MM.1S (cell line): ENCODE measurements around the gene PRICKLE3.
"Not testable (repeated sequence)": the region's sequence is repeated elsewhere in the genome, so short reads cannot be mapped to it uniquely, and the experiment has no call there.

Experiments used
- DNase-seq: peaks from one replicate; pipeline ENCODE4 v3.0.0-alpha.2; 2015
- H2AFZ ChIP-seq: fragments of 300-600 bp; sonication (generic); 2 replicates; pipeline ENCODE4 v1.6.0; 2016; ENCODE audit warnings: antibody characterized with exemption, low read length
- H3F3A ChIP-seq: fragments of 300-600 bp; sonication (generic); 2 replicates; pipeline ENCODE4 v1.6.1; 2016; ENCODE audit warnings: mild to moderate bottlenecking, antibody characterized with exemption, low read length, moderate library complexity, mixed read lengths; ENCODE audit not compliant: insufficient read depth
- H3K27ac ChIP-seq: fragments of 300-600 bp; sonication (generic); 2 replicates; pipeline ENCODE4 v1.5.1; 2016; ENCODE audit warnings: mild to moderate bottlenecking, low read length
- H3K27me3 ChIP-seq: fragments of 300-600 bp; sonication (generic); replicated peaks from 2 replicates; pipeline ENCODE4 v1.6.0; 2016; ENCODE audit warnings: low read length; ENCODE audit not compliant: insufficient read depth
- H3K36me3 ChIP-seq: fragments of 300-600 bp; sonication (generic); replicated peaks from 2 replicates; pipeline ENCODE4 v1.6.1; 2016; ENCODE audit warnings: mild to moderate bottlenecking, low read length, mixed read lengths; ENCODE audit not compliant: insufficient read depth
- H3K4me1 ChIP-seq: fragments of 300-600 bp; sonication (generic); 2 replicates; pipeline ENCODE4 v1.6.1; 2016; ENCODE audit warnings: low read length, mixed read lengths
- H3K4me2 ChIP-seq: fragments of 300-600 bp; sonication (generic); 2 replicates; pipeline ENCODE4 v1.6.0; 2016; ENCODE audit warnings: low read depth, low read length
- H3K4me3 ChIP-seq: fragments of 300-600 bp; sonication (generic); 2 replicates; pipeline ENCODE4 v1.5.1; 2016; ENCODE audit warnings: low read length, mixed read lengths
- H3K79me2 ChIP-seq: fragments of 300-600 bp; sonication (generic); 2 replicates; pipeline ENCODE4 v1.6.1; 2016; ENCODE audit warnings: mixed run types, low read length, mixed read lengths
- H3K9ac ChIP-seq: fragments of 300-600 bp; sonication (generic); 2 replicates; pipeline ENCODE4 v1.6.1; 2016; ENCODE audit warnings: low read length, mixed read lengths
- H3K9me2 ChIP-seq: fragments of 300-600 bp; sonication (generic); replicated peaks from 2 replicates; pipeline ENCODE4 v1.6.1; 2016; ENCODE audit warnings: mild to moderate bottlenecking, low read length, mixed read lengths; ENCODE audit not compliant: insufficient read depth
- H3K9me3 ChIP-seq: fragments of 300-600 bp; sonication (generic); replicated peaks from 2 replicates; pipeline ENCODE4 v1.6.1; 2016; ENCODE audit warnings: mild to moderate bottlenecking, low read length, mixed read lengths; ENCODE audit not compliant: insufficient read depth
- H4K20me1 ChIP-seq: fragments of 300-600 bp; sonication (generic); 2 replicates; pipeline ENCODE4 v1.6.1; 2016; ENCODE audit warnings: mild to moderate bottlenecking, low read length, moderate library complexity, mixed read lengths; ENCODE audit not compliant: insufficient read depth
- CTCF ChIP-seq: fragments of 300-600 bp; sonication (generic); IDR thresholded peaks from 2 replicates; pipeline ENCODE4 v1.5.1; 2016; ENCODE audit warnings: antibody characterized with exemption, low read length, mixed read lengths
- EZH2 ChIP-seq: fragments of 300-600 bp; sonication (generic); optimal IDR thresholded peaks from 2 replicates; pipeline ENCODE3; 2017; ENCODE audit warnings: low read depth, mild to moderate bottlenecking, antibody characterized with exemption, low read length, mixed read lengths
- EZH2phosphoT487 ChIP-seq: fragments of 300-600 bp; sonication (generic); IDR thresholded peaks from 2 replicates; pipeline ENCODE4 v1.6.1; 2018; ENCODE audit warnings: antibody characterized with exemption, low read length

The PRICKLE3 gene

GRCh38 chrX:49175435-49176274, 10.5 kb downstream of the PRICKLE3 start:
- Histone ChIP-seq H3K9me3 (no peaks in the 10 kb centered on the region), H3F3A (0 out of 2 replicates have a peak, but pooled peaks cover 4% of the 10 kb centered on the region), H3K79me2 (peaks cover 19% of the 10 kb centered on the region), H3K9ac (no peak overlapping the region), H3K4me3 (no peak overlapping the region), H3K27ac (no peak overlapping the region), H3K27me3 (no peaks in the 10 kb centered on the region), H3K9me2 (no peaks in the 10 kb centered on the region), H3K4me1 (peaks cover 6% of the 10 kb centered on the region; the same call in 1 of the 2 replicates), H2AFZ (no peak overlapping the region), H3K36me3 (no peaks in the 10 kb centered on the region), H4K20me1 (no peaks in the 10 kb centered on the region), H3K4me2 (no peak overlapping the region)
- no peak for TF ChIP-seq EZH2phosphoT487
- no peak for TF ChIP-seq EZH2
- no peak for TF ChIP-seq CTCF
- no peak for DNase-seq

- Histone ChIP-seq H3K4me2 (no peak overlapping the region), H3K79me2 (peaks cover 19% of the 10 kb centered on the region), H3K9me3 (no peaks in the 10 kb centered on the region), H3K27me3 (no peaks in the 10 kb centered on the region), H4K20me1 (no peaks in the 10 kb centered on the region), H3K9ac (no peak overlapping the region), H3K27ac (no peak overlapping the region), H3K4me3 (no peak overlapping the region), H3K9me2 (no peaks in the 10 kb centered on the region), H3F3A (0 out of 2 replicates have a peak, but pooled peaks cover 4% of the 10 kb centered on the region), H3K4me1 (peaks cover 6% of the 10 kb centered on the region; the same call in 1 of the 2 replicates), H3K36me3 (no peaks in the 10 kb centered on the region), H2AFZ (no peak overlapping the region)
- DNase-seq: no peak
- TF ChIP-seq EZH2: no peak
- TF ChIP-seq CTCF: no peak
These were observed 11.4 kb downstream of the PRICKLE3 start for GRCh38 chrX:49174723-49175122.

GRCh38 chrX:49173544-49173943, 12.6 kb downstream of the PRICKLE3 start:
- H3K4me1 ChIP-seq, H3K27me3 ChIP-seq, H2AFZ ChIP-seq, H3K36me3 ChIP-seq, DNase-seq, H3K27ac ChIP-seq, H3F3A ChIP-seq, H4K20me1 ChIP-seq, H3K9me2 ChIP-seq, H3K9me3 ChIP-seq, H3K9ac ChIP-seq, H3K4me3 ChIP-seq: not testable (repeated sequence)
- Histone ChIP-seq H3K4me2 (peak overlapping the region; percentile 76; the same call in 1 of the 2 replicates), H3K79me2 (peaks cover 19% of the 10 kb centered on the region)

- H3K36me3 ChIP-seq: no peaks in the 10 kb centered on the region
- peak overlapping the region; percentile 83 for H3K27ac ChIP-seq
- peaks cover 11% of the 10 kb centered on the region for H3F3A ChIP-seq
- peak; percentile 80 for DNase-seq
- H3K9me2 ChIP-seq: no peaks in the 10 kb centered on the region
- no peaks in the 10 kb centered on the region for H3K9me3 ChIP-seq
- TF ChIP-seq EZH2 (no peak), EZH2phosphoT487 (no peak), CTCF (no peak)
- H4K20me1 ChIP-seq: no peaks in the 10 kb centered on the region
- H3K9ac ChIP-seq: peak overlapping the region; percentile 92
- H2AFZ ChIP-seq: 0 out of 2 replicates have a peak overlapping the region, but pooled peaks have one; percentile 31
- peaks cover 19% of the 10 kb centered on the region for H3K79me2 ChIP-seq
- H3K4me2 ChIP-seq: peak overlapping the region; percentile 76
- H3K4me1 ChIP-seq: peaks cover 6% of the 10 kb centered on the region; the same call in 1 of the 2 replicates
- H3K27me3 ChIP-seq: no peaks in the 10 kb centered on the region
- H3K4me3 ChIP-seq: peak overlapping the region; percentile 91
These were observed 13.8 kb downstream of the PRICKLE3 start for GRCh38 chrX:49172280-49172780.
